Colonic mucosa (tissue), 4 donors: ENCODE data around the gene ZNF674. TPM values are rescaled to one million over a fixed set of nuclear protein-coding genes. Genes with fewer than 3 reads are reported as not detected.

Source experiments
- DNase-seq: peaks from one replicate; pipeline ENCODE4 v3.0.0-alpha.2; 2020
- H3K27ac ChIP-seq: fragments of 200-600 bp; one replicate; pipeline ENCODE4 v1.8.0; 2021
- H3K27me3 ChIP-seq: fragments of 200-600 bp; one replicate; pipeline ENCODE4 v1.8.0; 2021
- H3K36me3 ChIP-seq: fragments of 200-600 bp; one replicate; pipeline ENCODE4 v1.8.0; 2021
- H3K4me1 ChIP-seq: fragments of 200-600 bp; one replicate; pipeline ENCODE4 v1.8.0; 2021; ENCODE audit warnings: mild to moderate bottlenecking
- H3K4me3 ChIP-seq: fragments of 200-600 bp; one replicate; pipeline ENCODE4 v1.8.0; 2021
- H3K9ac ChIP-seq, 2 donors: one replicate each; pipeline ENCODE4 v1.7.0; 2013; ENCODE audit warnings: control low read depth in 2 of 2, low read depth in 2 of 2, low read length in 2 of 2
- H3K9me3 ChIP-seq: fragments of 200-600 bp; one replicate; pipeline ENCODE4 v1.8.0; 2021
- intact Hi-C: fragments of 100-400 bp; cut with DNase I; formaldehyde crosslinking; loops from one replicate; pipeline ENCODE4 v1.14.1; 2022
- total RNA-seq, 2 donors: library from RNA; stranded (reverse); fragmentation: NEBNext Ultra II Directional in 1 of 2; extraction: Animal tissue kit (Norgen Biotek cat#: 25700) in 1 of 2; gene quantifications; one replicate each; pipeline ENCODE4 v1.2.1, GENCODE V29; 2021
- TF ChIP-seq, protein P1 (sequence below): fragments of 200-600 bp; IDR thresholded peaks from one replicate; pipeline ENCODE4 v1.8.0; 2022; ENCODE audit warnings: antibody characterized with exemption, mild to moderate bottlenecking
- donor health status: healthy.
- donor health status: DM: no; HTN: no; CAD: no.
- donor health status: DM: no; HTN: no; CAD: no.

ZNF674 gene
- total RNA-seq, 2 donors from 2014 or later: 3.6 to 4.0 TPM

DNA sequence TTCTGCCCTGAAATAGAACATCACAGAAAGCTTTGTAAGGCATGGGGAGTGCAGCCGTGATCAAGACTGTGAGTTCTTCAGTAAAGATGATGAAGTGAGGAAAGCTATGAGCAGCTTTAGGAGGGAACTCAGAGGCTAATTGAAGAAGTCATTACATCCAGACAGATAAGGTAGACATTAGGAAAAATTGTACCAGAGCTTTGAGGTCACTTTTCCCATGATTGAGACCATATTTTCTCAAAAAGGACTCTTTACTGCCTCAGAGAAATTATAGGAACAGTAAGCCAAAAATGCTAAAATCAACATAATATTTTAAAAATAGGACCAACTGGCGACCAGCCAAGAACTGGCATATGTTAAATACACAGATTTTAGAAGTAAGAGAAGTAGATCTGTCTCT, 39.5 kb upstream of the ZNF674 start:
- H3K27me3 ChIP-seq: no peaks in the 10 kb centered on the region
- TF ChIP-seq, protein P1, sequence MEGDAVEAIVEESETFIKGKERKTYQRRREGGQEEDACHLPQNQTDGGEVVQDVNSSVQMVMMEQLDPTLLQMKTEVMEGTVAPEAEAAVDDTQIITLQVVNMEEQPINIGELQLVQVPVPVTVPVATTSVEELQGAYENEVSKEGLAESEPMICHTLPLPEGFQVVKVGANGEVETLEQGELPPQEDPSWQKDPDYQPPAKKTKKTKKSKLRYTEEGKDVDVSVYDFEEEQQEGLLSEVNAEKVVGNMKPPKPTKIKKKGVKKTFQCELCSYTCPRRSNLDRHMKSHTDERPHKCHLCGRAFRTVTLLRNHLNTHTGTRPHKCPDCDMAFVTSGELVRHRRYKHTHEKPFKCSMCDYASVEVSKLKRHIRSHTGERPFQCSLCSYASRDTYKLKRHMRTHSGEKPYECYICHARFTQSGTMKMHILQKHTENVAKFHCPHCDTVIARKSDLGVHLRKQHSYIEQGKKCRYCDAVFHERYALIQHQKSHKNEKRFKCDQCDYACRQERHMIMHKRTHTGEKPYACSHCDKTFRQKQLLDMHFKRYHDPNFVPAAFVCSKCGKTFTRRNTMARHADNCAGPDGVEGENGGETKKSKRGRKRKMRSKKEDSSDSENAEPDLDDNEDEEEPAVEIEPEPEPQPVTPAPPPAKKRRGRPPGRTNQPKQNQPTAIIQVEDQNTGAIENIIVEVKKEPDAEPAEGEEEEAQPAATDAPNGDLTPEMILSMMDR: no peak
- H3K4me3 ChIP-seq: no peak overlapping the region
- DNase-seq: no peak
- H3K27ac ChIP-seq: no peak overlapping the region
- H3K9me3 ChIP-seq: no peaks in the 10 kb centered on the region
- intact Hi-C loops: no loop called here
- no peak overlapping the region for H3K9ac ChIP-seq
- H3K4me1 ChIP-seq: no peaks in the 10 kb centered on the region
- H3K36me3 ChIP-seq: no peaks in the 10 kb centered on the region

DNA sequence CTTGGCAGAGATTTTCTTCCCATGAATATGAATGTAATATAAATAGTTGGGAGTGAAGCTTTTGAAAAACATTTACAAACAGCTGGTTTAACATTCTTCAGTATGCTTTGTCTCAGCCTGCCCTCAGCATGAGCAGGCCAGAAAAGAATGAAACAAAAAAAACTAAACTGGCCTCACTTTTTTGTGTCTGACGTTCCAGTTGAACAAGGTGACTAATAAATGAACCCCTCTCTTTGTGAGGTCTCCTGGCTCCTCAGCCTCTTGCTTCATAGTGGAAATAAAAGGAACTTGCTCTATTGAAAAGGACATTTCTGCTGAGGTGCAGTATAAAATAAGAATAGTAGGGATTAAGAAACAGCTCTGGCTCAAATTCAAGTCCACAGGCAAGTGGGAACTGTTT, 37.7 kb upstream of the ZNF674 start:
- TF ChIP-seq, protein P1: no peak

DNA sequence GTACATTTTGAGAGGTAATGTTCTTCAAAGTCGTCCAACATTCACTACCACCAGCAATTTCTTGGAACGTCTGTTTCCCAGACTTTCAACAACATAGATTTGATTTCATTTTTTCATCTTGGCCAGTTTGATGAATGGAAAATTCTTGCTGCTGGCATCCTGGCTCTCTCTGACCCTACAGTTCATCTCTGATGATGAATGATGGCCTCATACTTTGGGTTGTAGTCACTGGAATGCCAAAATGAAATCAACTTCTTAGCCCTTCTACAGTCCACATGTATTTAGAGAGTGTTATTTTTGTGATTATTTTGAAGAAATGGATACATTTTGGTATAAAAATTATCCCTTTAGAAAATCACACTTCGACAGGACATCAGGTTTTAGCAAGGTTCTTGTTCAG, 37.1 kb upstream of the ZNF674 start:
- no peak overlapping the region for H3K27ac ChIP-seq
- no peak overlapping the region for H3K4me3 ChIP-seq
- DNase-seq: no peak
- no peaks in the 10 kb centered on the region for H3K9me3 ChIP-seq
- intact Hi-C loops: no loop called here
- H3K27me3 ChIP-seq: no peaks in the 10 kb centered on the region
- H3K4me1 ChIP-seq: no peaks in the 10 kb centered on the region
- TF ChIP-seq, protein P1: no peak
- H3K9ac ChIP-seq: no peak overlapping the region
- no peaks in the 10 kb centered on the region for H3K36me3 ChIP-seq

More for the DNA sequence above, 37.7 kb upstream of the ZNF674 start:
- Histone ChIP-seq H3K9me3 (no peaks in the 10 kb centered on the region), H3K4me3 (no peak overlapping the region), H3K27ac (no peak overlapping the region), H3K9ac (no peak overlapping the region), H3K4me1 (no peaks in the 10 kb centered on the region), H3K36me3 (no peaks in the 10 kb centered on the region), H3K27me3 (no peaks in the 10 kb centered on the region)
- DNase-seq: no peak
- intact Hi-C loops: no loop called here

DNA sequence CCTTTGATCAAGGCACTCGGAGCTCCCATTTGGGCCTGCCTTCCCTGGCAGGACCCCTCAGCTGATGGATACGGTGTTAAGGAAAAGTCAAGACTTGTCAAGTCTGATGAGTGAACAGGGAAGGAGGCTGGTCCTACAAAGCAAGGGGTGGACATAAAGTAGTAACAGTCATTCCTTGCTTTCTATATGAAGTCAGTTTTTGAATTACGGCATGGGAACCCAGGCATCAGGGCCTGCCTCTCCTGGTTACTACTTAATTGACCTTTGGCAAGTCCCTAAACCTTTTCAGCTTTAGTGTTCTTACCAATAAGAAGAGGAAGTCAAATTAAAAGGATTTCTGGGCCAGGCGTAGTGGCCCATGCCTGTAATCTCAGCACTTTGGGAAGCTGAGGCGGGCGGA, 35.4 kb upstream of the ZNF674 start:
- Histone ChIP-seq H3K9me3 (no peaks in the 10 kb centered on the region), H3K9ac (no peak overlapping the region), H3K4me1 (no peaks in the 10 kb centered on the region), H3K27ac (no peak overlapping the region), H3K27me3 (no peaks in the 10 kb centered on the region), H3K4me3 (no peak overlapping the region), H3K36me3 (no peaks in the 10 kb centered on the region)
- intact Hi-C loops: no loop called here
- TF ChIP-seq, protein P1: no peak
- DNase-seq: no peak

DNA sequence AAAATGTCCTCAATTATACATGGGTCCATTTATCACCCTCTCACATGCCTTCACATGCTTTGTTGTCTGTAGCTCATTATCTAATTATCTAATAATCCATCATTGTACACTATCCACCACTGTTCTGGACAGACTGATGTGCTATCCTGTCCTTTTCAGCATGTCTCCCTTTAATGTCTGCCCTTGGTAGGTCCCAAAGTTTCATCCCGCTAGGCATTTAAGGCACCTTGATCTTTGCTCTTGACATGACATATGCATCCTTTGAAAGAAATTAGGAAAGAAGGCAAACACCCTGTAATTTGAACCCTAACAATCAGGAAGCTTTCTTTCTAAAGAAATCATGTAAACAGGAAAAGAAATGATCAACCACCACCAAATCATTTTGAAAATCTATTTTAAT, 34.0 kb upstream of the ZNF674 start:
- TF ChIP-seq, protein P1: no peak
- intact Hi-C loops: no loop called here
- H3K4me1 ChIP-seq: no peaks in the 10 kb centered on the region
- no peak for DNase-seq
- H3K27me3 ChIP-seq: no peaks in the 10 kb centered on the region
- H3K9ac ChIP-seq: no peak overlapping the region
- H3K9me3 ChIP-seq: no peaks in the 10 kb centered on the region
- H3K4me3 ChIP-seq: no peak overlapping the region
- no peak overlapping the region for H3K27ac ChIP-seq
- no peaks in the 10 kb centered on the region for H3K36me3 ChIP-seq
